Chondrocyte (in vitro differentiated cells): Measurements from ENCODE around the gene MRO. TPM values are rescaled to one million over a fixed set of nuclear protein-coding genes. Genes with fewer than 3 reads are reported as not detected.

Experiments used
- DNase-seq: peaks from one replicate; pipeline ENCODE4 v3.0.0; 2021; ENCODE audit warnings: mixed read lengths, low spot score
- H3K27ac Mint-ChIP-seq: one replicate; pipeline ENCODE4 v1.8.0; 2021; ENCODE audit warnings: mild to moderate bottlenecking, moderate library complexity, mixed read lengths; ENCODE audit not compliant: unreplicated experiment
- H3K27me3 Mint-ChIP-seq: 2 replicates; pipeline ENCODE4 v1.8.0; 2021; ENCODE audit warnings: low read depth, mixed read lengths
- H3K36me3 Mint-ChIP-seq: 2 replicates; pipeline ENCODE4 v1.8.0; 2021; ENCODE audit warnings: low read depth, mixed read lengths
- H3K4me1 Mint-ChIP-seq: 2 replicates; pipeline ENCODE4 v1.8.0; 2021; ENCODE audit warnings: low read depth, mild to moderate bottlenecking, mixed read lengths
- H3K4me3 Mint-ChIP-seq: one replicate; pipeline ENCODE4 v1.8.0; 2021; ENCODE audit warnings: mild to moderate bottlenecking, moderate library complexity, mixed read lengths; ENCODE audit not compliant: unreplicated experiment
- H3K9me3 Mint-ChIP-seq: 2 replicates; pipeline ENCODE4 v1.8.0; 2021; ENCODE audit warnings: low read depth, mixed read lengths
- total RNA-seq: library from RNA; stranded (reverse); gene quantifications from 3 replicates; pipeline ENCODE4 v1.2.1, GENCODE V29; 2021
- TF ChIP-seq, protein P1 (sequence below): fragments of 200-600 bp; sonication (generic); IDR thresholded peaks from 2 replicates; pipeline ENCODE4 v1.5.0; 2021; ENCODE audit warnings: antibody characterized with exemption, mild to moderate bottlenecking, moderate library complexity

Gene MRO
- total RNA-seq, 1 donor from 2014 or later = not detected

DNA sequence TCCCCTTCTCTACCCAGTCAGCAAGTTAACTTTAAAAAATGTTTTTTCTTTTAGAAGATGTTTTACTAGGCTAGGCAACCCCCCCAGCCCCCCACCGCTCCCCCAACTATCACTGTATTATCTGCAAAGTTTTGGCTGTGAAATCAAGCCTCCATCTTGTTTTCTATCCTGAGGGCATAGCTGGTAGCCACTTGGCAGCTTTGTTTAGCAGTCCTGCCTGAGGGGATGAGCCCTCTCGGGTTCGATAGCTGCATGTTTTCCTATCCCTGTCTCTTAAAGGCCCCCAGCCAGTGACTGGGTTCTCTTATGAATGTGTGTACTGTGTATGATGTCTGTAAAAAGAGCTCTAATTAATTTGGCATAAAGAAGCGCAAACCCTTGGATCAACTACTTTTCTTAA is 43.4 kb downstream of the MRO start:
- Mint-ChIP-seq H3K27ac (no peak overlapping the region), H3K4me3 (no peak overlapping the region), H3K4me1 (no peaks in the 10 kb centered on the region), H3K9me3 (peaks cover 9% of the 10 kb centered on the region), H3K36me3 (no peaks in the 10 kb centered on the region), H3K27me3 (peaks cover 48% of the 10 kb centered on the region)
- TF ChIP-seq, protein P1, sequence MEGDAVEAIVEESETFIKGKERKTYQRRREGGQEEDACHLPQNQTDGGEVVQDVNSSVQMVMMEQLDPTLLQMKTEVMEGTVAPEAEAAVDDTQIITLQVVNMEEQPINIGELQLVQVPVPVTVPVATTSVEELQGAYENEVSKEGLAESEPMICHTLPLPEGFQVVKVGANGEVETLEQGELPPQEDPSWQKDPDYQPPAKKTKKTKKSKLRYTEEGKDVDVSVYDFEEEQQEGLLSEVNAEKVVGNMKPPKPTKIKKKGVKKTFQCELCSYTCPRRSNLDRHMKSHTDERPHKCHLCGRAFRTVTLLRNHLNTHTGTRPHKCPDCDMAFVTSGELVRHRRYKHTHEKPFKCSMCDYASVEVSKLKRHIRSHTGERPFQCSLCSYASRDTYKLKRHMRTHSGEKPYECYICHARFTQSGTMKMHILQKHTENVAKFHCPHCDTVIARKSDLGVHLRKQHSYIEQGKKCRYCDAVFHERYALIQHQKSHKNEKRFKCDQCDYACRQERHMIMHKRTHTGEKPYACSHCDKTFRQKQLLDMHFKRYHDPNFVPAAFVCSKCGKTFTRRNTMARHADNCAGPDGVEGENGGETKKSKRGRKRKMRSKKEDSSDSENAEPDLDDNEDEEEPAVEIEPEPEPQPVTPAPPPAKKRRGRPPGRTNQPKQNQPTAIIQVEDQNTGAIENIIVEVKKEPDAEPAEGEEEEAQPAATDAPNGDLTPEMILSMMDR = no peak
- no peak for DNase-seq

DNA sequence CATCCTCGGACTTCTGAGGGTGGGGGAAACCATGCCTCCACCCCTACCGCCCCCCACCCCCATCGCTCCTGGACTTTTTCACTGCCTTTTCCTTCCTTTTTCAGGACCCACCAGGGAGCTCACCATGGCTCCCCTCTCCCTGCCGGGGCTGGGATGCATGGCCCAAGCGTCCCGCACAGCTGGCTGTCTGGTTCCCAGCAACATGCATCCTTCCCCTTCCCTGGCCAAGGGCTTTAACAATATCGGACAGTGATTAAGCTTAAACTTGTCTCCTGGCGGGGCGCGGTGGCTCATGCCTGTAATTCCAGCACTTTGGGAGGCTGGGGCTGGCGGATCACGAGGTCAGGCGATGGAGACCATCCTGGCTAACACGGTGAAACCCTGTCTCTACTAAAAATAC is 44.1 kb downstream of the MRO start:
- Mint-ChIP-seq H3K36me3 (no peaks in the 10 kb centered on the region), H3K27ac (no peak overlapping the region), H3K4me3 (no peak overlapping the region), H3K27me3 (peaks cover 45% of the 10 kb centered on the region), H3K9me3 (peaks cover 10% of the 10 kb centered on the region), H3K4me1 (no peaks in the 10 kb centered on the region)
- TF ChIP-seq, protein P1 = no peak
- DNase-seq = no peak

DNA sequence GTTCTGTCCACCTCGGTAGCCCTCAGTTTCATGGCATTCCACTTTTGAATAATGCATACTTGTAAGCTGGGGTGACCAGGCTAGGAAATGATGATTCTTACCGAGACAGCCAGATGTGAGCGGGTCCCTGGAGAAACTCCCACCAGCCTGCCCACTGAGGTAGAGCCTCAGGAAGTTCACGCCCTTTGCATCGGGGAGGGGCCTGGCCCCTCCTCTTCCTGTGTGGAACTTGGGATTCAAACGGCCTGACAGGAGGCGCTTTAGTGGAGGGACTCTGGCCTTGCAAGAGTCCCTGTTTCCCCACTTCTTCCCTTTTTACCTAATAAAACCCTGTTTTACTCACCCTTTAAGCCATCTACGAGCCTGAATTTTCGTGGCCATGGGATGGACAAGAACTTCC is 44.6 kb downstream of the MRO start:
- Mint-ChIP-seq H3K9me3 (peaks cover 15% of the 10 kb centered on the region), H3K36me3 (no peaks in the 10 kb centered on the region), H3K27ac (no peak overlapping the region), H3K4me1 (no peaks in the 10 kb centered on the region), H3K4me3 (no peak overlapping the region), H3K27me3 (peaks cover 41% of the 10 kb centered on the region)
- DNase-seq = no peak
- TF ChIP-seq, protein P1 = no peak

DNA sequence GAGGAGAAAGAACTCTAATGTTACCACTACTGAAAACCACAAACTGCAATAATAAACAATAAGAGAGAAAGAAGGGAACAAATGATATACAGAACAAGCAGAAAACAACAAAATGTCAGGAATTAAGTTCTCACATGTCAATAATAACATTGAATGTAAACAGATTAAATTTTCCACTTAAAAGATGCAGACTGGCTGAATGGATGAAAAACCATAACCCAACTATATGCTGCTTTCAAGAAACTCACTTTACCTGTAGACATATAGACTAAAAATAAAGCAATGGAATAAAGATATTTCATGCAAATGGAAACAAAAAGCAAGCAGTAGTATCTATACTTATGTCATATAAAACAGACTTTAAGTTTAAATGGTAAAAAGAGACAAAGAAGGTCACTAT is 50.4 kb downstream of the MRO start:
- H3K36me3 Mint-ChIP-seq = peaks cover 8% of the 10 kb centered on the region
- peaks cover 23% of the 10 kb centered on the region for H3K27me3 Mint-ChIP-seq
- peaks cover 44% of the 10 kb centered on the region for H3K9me3 Mint-ChIP-seq
- H3K4me3 Mint-ChIP-seq = no peak overlapping the region
- no peaks in the 10 kb centered on the region for H3K4me1 Mint-ChIP-seq
- no peak overlapping the region for H3K27ac Mint-ChIP-seq
- no peak for DNase-seq
- TF ChIP-seq, protein P1 = no peak

DNA sequence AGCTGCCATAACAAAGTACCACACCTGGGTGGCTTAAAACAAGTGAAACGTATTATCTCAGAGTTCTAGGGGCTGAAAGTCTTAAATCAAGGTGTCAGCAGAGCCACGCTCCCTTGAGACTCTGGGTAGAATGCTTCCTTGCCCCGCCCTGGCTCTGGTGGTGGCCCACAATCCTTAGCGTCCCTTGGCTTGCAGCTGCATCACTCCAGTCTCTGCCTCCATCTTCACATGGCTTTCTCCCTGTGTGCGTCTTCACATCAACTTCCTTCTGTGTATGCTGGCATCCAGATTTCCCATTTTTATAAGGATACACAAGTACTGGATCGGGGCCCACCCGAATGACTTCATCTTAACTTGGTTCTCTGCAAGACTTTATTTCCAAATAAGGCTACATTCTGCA is 62.5 kb downstream of the MRO start:
- H3K4me3 Mint-ChIP-seq = no peak overlapping the region
- H3K4me1 Mint-ChIP-seq = no peaks in the 10 kb centered on the region
- H3K9me3 Mint-ChIP-seq = peaks cover 7% of the 10 kb centered on the region
- peaks cover 25% of the 10 kb centered on the region for H3K27me3 Mint-ChIP-seq
- TF ChIP-seq, protein P1 = no peak
- H3K27ac Mint-ChIP-seq = no peak overlapping the region
- H3K36me3 Mint-ChIP-seq = no peaks in the 10 kb centered on the region
- no peak for DNase-seq
